ENCODE data around the gene CACNA1C. TPM values are rescaled to one million over a fixed set of nuclear protein-coding genes. Genes with fewer than 3 reads are reported as not detected.

CACNA1C gene
- polyA plus RNA-seq, 1 of the 3 experiments (the other 2 are of a cell fraction), result 1.5 TPM

DNA sequence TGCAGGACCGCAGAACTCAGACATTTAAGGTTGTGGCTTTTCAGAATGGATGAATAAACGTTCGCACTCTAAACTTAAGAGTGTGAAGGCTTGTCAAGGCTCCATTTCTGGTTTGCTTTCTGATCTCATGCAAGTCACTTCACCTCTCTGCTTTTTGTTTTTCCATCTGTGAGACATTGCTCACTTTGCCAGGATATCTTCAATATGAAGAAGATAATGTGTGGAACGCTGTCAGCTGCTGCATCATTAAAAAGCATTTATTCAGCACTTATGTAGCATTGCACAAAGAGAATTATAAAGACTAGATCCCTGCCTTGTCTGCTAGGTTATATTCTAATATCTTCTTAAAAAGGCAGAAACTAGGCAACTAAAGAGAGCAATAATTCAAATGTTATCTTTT lies 172.2 kb downstream of the CACNA1C start:
- no peaks in the 10 kb centered on the region for H3F3A ChIP-seq (replicated peaks; ENCODE audit: insufficient read depth)
- H3K9ac ChIP-seq, result no peak overlapping the region
- H3K9me2 ChIP-seq, result no peaks in the 10 kb centered on the region
- DNase-seq, result no peak
- H3K4me3 ChIP-seq (ENCODE audit: low read depth in 2 of 2, low read length in 1 of 2), result no peak overlapping the region
- no peak overlapping the region for H3K4me2 ChIP-seq
- H2AFZ ChIP-seq (ENCODE audit: low read depth), result no peak overlapping the region
- H3K27ac ChIP-seq (ENCODE audit: low read depth in 2 of 2, low read length in 1 of 2), result no peak overlapping the region
- POLR2A ChIA-PET, result no interaction called here
- H3K9me3 ChIP-seq, result no peaks in the 10 kb centered on the region
- H3K27me3 ChIP-seq (ENCODE audit: insufficient read depth), result no peaks in the 10 kb centered on the region
- H4K20me1 ChIP-seq (ENCODE audit: insufficient read depth), result no peaks in the 10 kb centered on the region
- H3K36me3 ChIP-seq (replicated peaks in 1 of 2; ENCODE audit: control insufficient read depth in 1 of 2, insufficient read depth in 2 of 2, low read length in 1 of 2), result no peaks in the 10 kb centered on the region
- TF ChIP-seq JUND (IDR thresholded peaks at IDR 0.05) (no peak), NRF1 (IDR thresholded peaks at IDR 0.05; ENCODE audit: low read depth, low read length) (no peak), FOXM1 (IDR thresholded peaks at IDR 0.05; ENCODE audit: low read depth) (no peak), EP300 (IDR thresholded peaks at IDR 0.05; ENCODE audit: borderline replicate concordance in 1 of 2, low read depth in 1 of 2, low read length in 1 of 2) (no peak), YY1 (IDR thresholded peaks at IDR 0.05; ENCODE audit: low read depth) (no peak), RCOR1 (IDR thresholded peaks at IDR 0.05; ENCODE audit: low read length) (no peak), MXI1 (IDR thresholded peaks at IDR 0.05; ENCODE audit: low read depth, low read length) (no peak), TEAD4 (IDR thresholded peaks at IDR 0.05; ENCODE audit: borderline replicate concordance, insufficient read depth) (no peak)
- TF ChIP-seq, protein P1, sequence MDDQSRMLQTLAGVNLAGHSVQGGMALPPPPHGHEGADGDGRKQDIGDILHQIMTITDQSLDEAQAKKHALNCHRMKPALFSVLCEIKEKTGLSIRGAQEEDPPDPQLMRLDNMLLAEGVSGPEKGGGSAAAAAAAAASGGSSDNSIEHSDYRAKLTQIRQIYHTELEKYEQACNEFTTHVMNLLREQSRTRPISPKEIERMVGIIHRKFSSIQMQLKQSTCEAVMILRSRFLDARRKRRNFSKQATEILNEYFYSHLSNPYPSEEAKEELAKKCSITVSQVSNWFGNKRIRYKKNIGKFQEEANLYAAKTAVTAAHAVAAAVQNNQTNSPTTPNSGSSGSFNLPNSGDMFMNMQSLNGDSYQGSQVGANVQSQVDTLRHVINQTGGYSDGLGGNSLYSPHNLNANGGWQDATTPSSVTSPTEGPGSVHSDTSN (IDR thresholded peaks at IDR 0.05), result no peak
- TF ChIP-seq, protein P2, sequence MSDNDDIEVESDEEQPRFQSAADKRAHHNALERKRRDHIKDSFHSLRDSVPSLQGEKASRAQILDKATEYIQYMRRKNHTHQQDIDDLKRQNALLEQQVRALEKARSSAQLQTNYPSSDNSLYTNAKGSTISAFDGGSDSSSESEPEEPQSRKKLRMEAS (IDR thresholded peaks at IDR 0.05; ENCODE audit: low read depth), result no peak
- TF ChIP-seq, protein P3, sequence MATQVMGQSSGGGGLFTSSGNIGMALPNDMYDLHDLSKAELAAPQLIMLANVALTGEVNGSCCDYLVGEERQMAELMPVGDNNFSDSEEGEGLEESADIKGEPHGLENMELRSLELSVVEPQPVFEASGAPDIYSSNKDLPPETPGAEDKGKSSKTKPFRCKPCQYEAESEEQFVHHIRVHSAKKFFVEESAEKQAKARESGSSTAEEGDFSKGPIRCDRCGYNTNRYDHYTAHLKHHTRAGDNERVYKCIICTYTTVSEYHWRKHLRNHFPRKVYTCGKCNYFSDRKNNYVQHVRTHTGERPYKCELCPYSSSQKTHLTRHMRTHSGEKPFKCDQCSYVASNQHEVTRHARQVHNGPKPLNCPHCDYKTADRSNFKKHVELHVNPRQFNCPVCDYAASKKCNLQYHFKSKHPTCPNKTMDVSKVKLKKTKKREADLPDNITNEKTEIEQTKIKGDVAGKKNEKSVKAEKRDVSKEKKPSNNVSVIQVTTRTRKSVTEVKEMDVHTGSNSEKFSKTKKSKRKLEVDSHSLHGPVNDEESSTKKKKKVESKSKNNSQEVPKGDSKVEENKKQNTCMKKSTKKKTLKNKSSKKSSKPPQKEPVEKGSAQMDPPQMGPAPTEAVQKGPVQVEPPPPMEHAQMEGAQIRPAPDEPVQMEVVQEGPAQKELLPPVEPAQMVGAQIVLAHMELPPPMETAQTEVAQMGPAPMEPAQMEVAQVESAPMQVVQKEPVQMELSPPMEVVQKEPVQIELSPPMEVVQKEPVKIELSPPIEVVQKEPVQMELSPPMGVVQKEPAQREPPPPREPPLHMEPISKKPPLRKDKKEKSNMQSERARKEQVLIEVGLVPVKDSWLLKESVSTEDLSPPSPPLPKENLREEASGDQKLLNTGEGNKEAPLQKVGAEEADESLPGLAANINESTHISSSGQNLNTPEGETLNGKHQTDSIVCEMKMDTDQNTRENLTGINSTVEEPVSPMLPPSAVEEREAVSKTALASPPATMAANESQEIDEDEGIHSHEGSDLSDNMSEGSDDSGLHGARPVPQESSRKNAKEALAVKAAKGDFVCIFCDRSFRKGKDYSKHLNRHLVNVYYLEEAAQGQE (IDR thresholded peaks at IDR 0.05; ENCODE audit: low read depth, low read length), result no peak
- TF ChIP-seq, protein P4, sequence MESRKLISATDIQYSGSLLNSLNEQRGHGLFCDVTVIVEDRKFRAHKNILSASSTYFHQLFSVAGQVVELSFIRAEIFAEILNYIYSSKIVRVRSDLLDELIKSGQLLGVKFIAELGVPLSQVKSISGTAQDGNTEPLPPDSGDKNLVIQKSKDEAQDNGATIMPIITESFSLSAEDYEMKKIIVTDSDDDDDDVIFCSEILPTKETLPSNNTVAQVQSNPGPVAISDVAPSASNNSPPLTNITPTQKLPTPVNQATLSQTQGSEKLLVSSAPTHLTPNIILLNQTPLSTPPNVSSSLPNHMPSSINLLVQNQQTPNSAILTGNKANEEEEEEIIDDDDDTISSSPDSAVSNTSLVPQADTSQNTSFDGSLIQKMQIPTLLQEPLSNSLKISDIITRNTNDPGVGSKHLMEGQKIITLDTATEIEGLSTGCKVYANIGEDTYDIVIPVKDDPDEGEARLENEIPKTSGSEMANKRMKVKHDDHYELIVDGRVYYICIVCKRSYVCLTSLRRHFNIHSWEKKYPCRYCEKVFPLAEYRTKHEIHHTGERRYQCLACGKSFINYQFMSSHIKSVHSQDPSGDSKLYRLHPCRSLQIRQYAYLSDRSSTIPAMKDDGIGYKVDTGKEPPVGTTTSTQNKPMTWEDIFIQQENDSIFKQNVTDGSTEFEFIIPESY (IDR thresholded peaks at IDR 0.05; ENCODE audit: borderline replicate concordance, low read depth), result no peak
- TF ChIP-seq, protein P5, sequence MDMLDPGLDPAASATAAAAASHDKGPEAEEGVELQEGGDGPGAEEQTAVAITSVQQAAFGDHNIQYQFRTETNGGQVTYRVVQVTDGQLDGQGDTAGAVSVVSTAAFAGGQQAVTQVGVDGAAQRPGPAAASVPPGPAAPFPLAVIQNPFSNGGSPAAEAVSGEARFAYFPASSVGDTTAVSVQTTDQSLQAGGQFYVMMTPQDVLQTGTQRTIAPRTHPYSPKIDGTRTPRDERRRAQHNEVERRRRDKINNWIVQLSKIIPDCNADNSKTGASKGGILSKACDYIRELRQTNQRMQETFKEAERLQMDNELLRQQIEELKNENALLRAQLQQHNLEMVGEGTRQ (IDR thresholded peaks at IDR 0.05; ENCODE audit: borderline replicate concordance, low read depth, low read length), result no peak
- H3K79me2 ChIP-seq (ENCODE audit: insufficient read depth), result no peaks in the 10 kb centered on the region
- WGBS (ENCODE audit: low lambda C conversion rate), result 58% methylated on average over 4 of the region's 4 CpGs
- H3K4me1 ChIP-seq (ENCODE audit: control insufficient read depth in 1 of 2, insufficient read depth in 2 of 2, low read depth in 1 of 2, low read length in 1 of 2), result peaks cover 0 to 3% of the 10 kb centered on the region in 2 experiments; a peak in 1 of 4 replicates
- CTCF ChIA-PET, result interaction anchor here (1.6 kb wide), 1 partner anchor 30 kb away, joined by 3 read pairs; no protein-coding TSS in a partner anchor
